ENCODE measurements around the gene LPIN2.
"Not testable (repeated sequence)": the region's sequence is repeated elsewhere in the genome, so short reads cannot be mapped to it uniquely, and the experiment has no call there.

Gene LPIN2

GRCh38 chr18:3041843-3042242 lies 28.9 kb upstream of the LPIN2 start:
- DNase-seq: no peak

- no peak for DNase-seq
Measured at GRCh38 chr18:3040881-3041280, 27.9 kb upstream of the LPIN2 start.

GRCh38 chr18:3040173-3040572 lies 27.2 kb upstream of the LPIN2 start:
- DNase-seq: no peak

- no peak for DNase-seq
Measured at GRCh38 chr18:3037423-3037915, 24.5 kb upstream of the LPIN2 start.

- DNase-seq: no peak
Measured at GRCh38 chr18:3036108-3036507, 23.2 kb upstream of the LPIN2 start.

GRCh38 chr18:3035635-3036034 lies 22.7 kb upstream of the LPIN2 start:
- DNase-seq: no peak

- DNase-seq: no peak
Measured at GRCh38 chr18:3032721-3033120, 19.8 kb upstream of the LPIN2 start.

- DNase-seq: no peak
Measured at GRCh38 chr18:3029215-3029952, 16.4 kb upstream of the LPIN2 start.

- DNase-seq: not testable (repeated sequence)
Measured at GRCh38 chr18:3028115-3028514, 15.2 kb upstream of the LPIN2 start.

GRCh38 chr18:3027370-3027891 lies 14.5 kb upstream of the LPIN2 start:
- DNase-seq: no peak

- no peak for DNase-seq
Measured at GRCh38 chr18:3025544-3025943, 12.6 kb upstream of the LPIN2 start.

- DNase-seq: not testable (repeated sequence)
Measured at GRCh38 chr18:3023603-3024002, 10.7 kb upstream of the LPIN2 start.

- DNase-seq: no peak
Measured at GRCh38 chr18:3016585-3017297, 3.8 kb upstream of the LPIN2 start.

- no peak for DNase-seq
Measured at GRCh38 chr18:3015851-3016250, 2.9 kb upstream of the LPIN2 start.

GRCh38 chr18:3015204-3015592 lies 2.3 kb upstream of the LPIN2 start:
- DNase-seq: no peak

- DNase-seq: no peak
Measured at GRCh38 chr18:3014503-3015203, 1.7 kb upstream of the LPIN2 start.

- no peak for DNase-seq
Measured at GRCh38 chr18:3012136-3013023, 564 bp downstream of the LPIN2 start.

- no peak for DNase-seq
Measured at GRCh38 chr18:3010086-3010485, 2.9 kb downstream of the LPIN2 start.

- no peak for DNase-seq
Measured at GRCh38 chr18:3008541-3008940, 4.4 kb downstream of the LPIN2 start.

- DNase-seq: no peak
Measured at GRCh38 chr18:3007491-3007890, 5.5 kb downstream of the LPIN2 start.

- no peak for DNase-seq
Measured at GRCh38 chr18:3005462-3005861, 7.5 kb downstream of the LPIN2 start.

- DNase-seq: not testable (repeated sequence)
Measured at GRCh38 chr18:3003766-3004165, 9.2 kb downstream of the LPIN2 start.

Measured in NCI-H1436 treated with DMSO at 0.1 percent for 48 hours (cell line).